H1 (cell line): ENCODE data around the gene MEIS2. TPM values are rescaled to one million over a fixed set of nuclear protein-coding genes. Genes with fewer than 3 reads are reported as not detected.

Experiments
- JUND ChIP-seq: IDR thresholded peaks from 2 replicates; pipeline ENCODE4 v1.6.1; 2011; ENCODE audit warnings: mild to moderate bottlenecking, improper control_type of control experiment, low read length
- RAD21 ChIP-seq, 2 experiments: IDR thresholded peaks in 1 of 2; conservative IDR thresholded peaks in 1 of 2; 2 replicates each; pipeline ENCODE4 v1.6.1; 2011; ENCODE audit warnings: low read depth in 2 of 2, low read length in 2 of 2, improper control_type of control experiment in 1 of 2, inconsistent platforms in 1 of 2, mild to moderate bottlenecking in 1 of 2, moderate library complexity in 1 of 2
- SIN3A ChIP-seq, 2 experiments: IDR thresholded peaks in 1 of 2; conservative IDR thresholded peaks in 1 of 2; 2 replicates each; pipeline ENCODE4 v1.6.1; 2011 to 2012; ENCODE audit warnings: low read length in 2 of 2, improper control_type of control experiment in 1 of 2, low read depth in 1 of 2, mild to moderate bottlenecking in 1 of 2
- SP1 ChIP-seq: IDR thresholded peaks from 2 replicates; pipeline ENCODE4 v1.6.1; 2011; ENCODE audit warnings: low read depth, low read length
- polyA plus RNA-seq, 7 experiments: library from polyadenylated mRNA; depleted of rRNA in 3 of 7; stranded (reverse) in 5 of 7; unstranded in 2 of 7; fragments of >200 nt in 5 of 7; fragments of 200-250 nt in 2 of 7; gene quantifications; 1 replicate in 5 of 7; 2 replicates in 1 of 7; 4 replicates in 1 of 7; pipeline versions ENCODE4 v1.2.1 to v1.2.3, GENCODE V29; 2011 to 2013; ENCODE audit warnings: missing spikeins in 2 of 7, mixed read lengths in 2 of 7
- total RNA-seq: library from RNA; stranded (reverse); fragmentation: NEBNext Ultra II Directional; extraction: Animal tissue kit (Norgen Biotek cat#: 25700); gene quantifications from 2 replicates; pipeline ENCODE4 v1.2.1, GENCODE V29; 2021

MEIS2 gene
- total and polyA plus RNA-seq, 2 of the 8 experiments (the other 6 are each of a cell fraction or from before 2014, with no cell fraction given) = 0.22 to 1.2 TPM

DNA sequence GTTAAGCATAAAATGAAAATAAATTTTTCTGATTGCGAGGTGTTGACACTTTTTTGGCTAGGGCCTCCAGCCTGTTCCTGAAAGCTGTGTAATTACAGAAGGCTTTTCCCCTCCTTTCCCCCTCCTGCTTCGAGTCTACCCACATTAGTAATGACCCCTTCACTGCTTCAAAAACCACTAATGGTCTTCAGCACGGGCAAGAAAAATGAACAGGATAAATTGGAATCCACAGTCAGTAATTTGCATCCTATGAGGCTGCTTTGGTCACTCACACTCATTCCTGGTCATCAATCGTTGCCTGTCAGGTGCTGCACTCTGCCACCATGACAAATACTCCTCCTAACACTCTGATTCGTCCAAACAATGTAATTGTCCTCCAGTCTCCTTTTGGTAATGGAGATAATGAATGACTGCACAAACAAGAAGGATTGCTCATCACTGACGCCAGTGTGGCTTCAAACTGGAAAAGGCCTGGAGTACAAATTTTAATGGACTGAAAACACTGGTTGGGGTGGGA lies 148.6 kb downstream of the MEIS2 start (continued):
- TF ChIP-seq SIN3A (conservative IDR thresholded peaks at IDR 0.05 in 1 of 2, IDR thresholded peaks at IDR 0.05 in 1 of 2; ENCODE audit: low read depth in 1 of 2, low read length in 2 of 2) = no peak
- TF ChIP-seq JUND = no peak
- TF ChIP-seq RAD21 (IDR thresholded peaks at IDR 0.05 in 1 of 2, conservative IDR thresholded peaks at IDR 0.05 in 1 of 2; ENCODE audit: low read depth in 2 of 2, low read length in 2 of 2) = no peak
- no peak for TF ChIP-seq SP1
